WTC11 (cell line): ENCODE data around the gene UBE3C. TPM values are rescaled to one million over a fixed set of nuclear protein-coding genes. Genes with fewer than 3 reads are reported as not detected.

Source experiments
- ATAC-seq: fragments of 200-7000 bp; cut with Tn5 transposase; 2 replicates; pipeline ENCODE4 v1.10.0; 2021; ENCODE audit warnings: mild to moderate bottlenecking, moderate library complexity
- CTCF ChIA-PET: fragments of 300-600 bp; sonication (Branson Sonifier 250); formaldehyde crosslinking; loops from one replicate; lab custom pipeline; 2021; ENCODE audit warnings: antibody characterized with exemption; lab: Charles Lee
- POLR2A ChIA-PET: fragments of 350-600 bp; sonication (Branson Sonifier 250); formaldehyde crosslinking; loops from one replicate; lab custom pipeline; 2021; ENCODE audit warnings: antibody characterized with exemption; lab: Charles Lee
- DNase-seq: peaks from one replicate; pipeline ENCODE4 v3.0.0; 2021; ENCODE audit warnings: low spot score
- H3K27ac Mint-ChIP-seq: 2 replicates; pipeline ENCODE4 v1.8.0; 2021; ENCODE audit warnings: mixed read lengths
- H3K27me3 Mint-ChIP-seq: 2 replicates; pipeline ENCODE4 v1.8.0; 2021; ENCODE audit warnings: low read depth, mild to moderate bottlenecking, moderate library complexity, mixed read lengths
- H3K36me3 Mint-ChIP-seq: 2 replicates; pipeline ENCODE4 v1.8.0; 2021; ENCODE audit warnings: mixed read lengths
- H3K4me1 Mint-ChIP-seq: 2 replicates; pipeline ENCODE4 v1.8.0; 2022; ENCODE audit warnings: mixed read lengths
- H3K4me3 Mint-ChIP-seq: 2 replicates; pipeline ENCODE4 v1.8.0; 2021; ENCODE audit warnings: mild to moderate bottlenecking, moderate library complexity, mixed read lengths
- H3K9me3 Mint-ChIP-seq: 2 replicates; pipeline ENCODE4 v1.8.0; 2021; ENCODE audit warnings: mixed read lengths
- ATF3 ChIP-seq: sonication (generic); formaldehyde crosslinking; conservative IDR thresholded peaks from 2 replicates; pipeline ENCODE4 v1.8.1; 2022; ENCODE audit warnings: mild to moderate bottlenecking, missing genetic modification reagents
- CBFB ChIP-seq: sonication (generic); formaldehyde crosslinking; IDR thresholded peaks from 2 replicates; pipeline ENCODE4 v1.8.1; 2022; ENCODE audit warnings: mild to moderate bottlenecking, low read depth, missing genetic modification reagents
- CREB1 ChIP-seq: sonication (generic); formaldehyde crosslinking; IDR thresholded peaks from 2 replicates; pipeline ENCODE4 v1.8.0; 2023; ENCODE audit warnings: mild to moderate bottlenecking, missing genetic modification reagents
- CTCF ChIP-seq: fragments of 200-600 bp; IDR thresholded peaks from 2 replicates; pipeline ENCODE4 v1.8.0; 2022; ENCODE audit warnings: antibody characterized with exemption
- FOXP4 ChIP-seq: sonication (generic); formaldehyde crosslinking; IDR thresholded peaks from 2 replicates; pipeline ENCODE4 v1.8.0; 2022; ENCODE audit warnings: mild to moderate bottlenecking, missing genetic modification reagents
- GTF2I ChIP-seq: fragments of 250-450 bp; sonication (Bioruptor Pico); conservative IDR thresholded peaks from 2 replicates; pipeline ENCODE4 v1.4.0; 2021; ENCODE audit warnings: mild to moderate bottlenecking
- HMGA2 ChIP-seq: fragments of 250-450 bp; sonication (Bioruptor Pico); IDR thresholded peaks from 2 replicates; pipeline ENCODE4 v1.4.0; 2021; ENCODE audit warnings: mild to moderate bottlenecking, moderate library complexity
- OVOL2 ChIP-seq: fragments of 250-450 bp; sonication (Bioruptor Pico); IDR thresholded peaks from 2 replicates; pipeline ENCODE4 v1.9.0; 2021; ENCODE audit warnings: mild to moderate bottlenecking, borderline replicate concordance
- SMAD3 ChIP-seq: sonication (generic); formaldehyde crosslinking; IDR thresholded peaks from 2 replicates; pipeline ENCODE4 v1.8.0; 2022; ENCODE audit warnings: missing genetic modification reagents, mild to moderate bottlenecking, borderline replicate concordance
- SMAD4 ChIP-seq: sonication (generic); formaldehyde crosslinking; IDR thresholded peaks from 2 replicates; pipeline ENCODE4 v1.8.0; 2022; ENCODE audit warnings: mild to moderate bottlenecking, missing genetic modification reagents
- ZMAT4 ChIP-seq: fragments of 250-450 bp; sonication (Bioruptor Pico); IDR thresholded peaks from 2 replicates; pipeline ENCODE4 v1.9.0; 2021; ENCODE audit warnings: mild to moderate bottlenecking
- ZNF138 ChIP-seq: sonication (generic); formaldehyde crosslinking; conservative IDR thresholded peaks from 2 replicates; pipeline ENCODE4 v1.8.1; 2022; ENCODE audit warnings: mild to moderate bottlenecking, moderate library complexity, missing genetic modification reagents
- ZNF396 ChIP-seq: fragments of 250-450 bp; sonication (Bioruptor Pico); IDR thresholded peaks from 2 replicates; pipeline ENCODE4 v1.8.0; 2021; ENCODE audit warnings: mild to moderate bottlenecking, moderate library complexity, borderline replicate concordance
- total RNA-seq: library from RNA; stranded (reverse); gene quantifications from 3 replicates; pipeline ENCODE4 v1.2.3, GENCODE V29; 2021
- TF ChIP-seq, protein P1 (sequence below): sonication (generic); formaldehyde crosslinking; IDR thresholded peaks from 2 replicates; pipeline ENCODE4 v1.8.0; 2022; ENCODE audit warnings: missing genetic modification reagents

The UBE3C gene
- total RNA-seq, 1 experiment from 2014 or later: 59.7 TPM

DNA sequence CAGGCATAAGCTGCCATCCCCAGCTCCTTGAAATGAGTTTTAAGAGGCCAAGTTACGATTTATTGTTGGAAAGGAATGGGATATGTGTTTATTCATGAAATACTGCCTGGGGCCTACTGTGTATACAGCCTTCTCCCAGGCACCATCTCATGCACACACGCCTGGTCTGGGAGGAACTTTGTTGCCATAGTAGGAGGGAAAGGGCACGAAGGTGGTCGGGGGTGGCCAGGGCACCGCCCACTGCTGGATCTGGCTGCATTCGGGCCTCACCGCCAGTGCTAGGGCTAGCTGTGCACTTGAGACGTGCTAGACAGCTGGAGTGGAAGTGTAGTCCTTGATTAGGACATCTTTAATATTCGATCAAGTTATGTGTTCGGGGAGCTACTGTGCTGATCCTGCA, 84.0 kb downstream of the UBE3C start:
- Mint-ChIP-seq H3K27me3 (no peaks in the 10 kb centered on the region), H3K9me3 (no peaks in the 10 kb centered on the region), H3K36me3 (peaks cover 48% of the 10 kb centered on the region), H3K4me1 (no peaks in the 10 kb centered on the region), H3K4me3 (no peak overlapping the region), H3K27ac (0 out of 2 replicates have a peak overlapping the region, but pooled peaks have one; percentile 51)
- DNase-seq: no peak
- no peak for ATAC-seq
- ChIA-PET CTCF (interaction anchor here (1.2 kb wide), 1 partner anchor 51 kb away, joined by 6 read pairs; no protein-coding TSS in a partner anchor), POLR2A (no interaction called here)
- TF ChIP-seq ZMAT4 (CRISPR knock-in tag) (no peak), CBFB (CRISPR knock-in tag) (no peak), SMAD3 (CRISPR knock-in tag) (no peak), OVOL2 (CRISPR knock-in tag) (no peak), ATF3 (CRISPR knock-in tag) (no peak), CREB1 (CRISPR knock-in tag) (no peak), HMGA2 (CRISPR knock-in tag) (no peak), GTF2I (CRISPR knock-in tag) (no peak), FOXP4 (CRISPR knock-in tag) (no peak), ZNF396 (no peak), SMAD4 (CRISPR knock-in tag) (no peak), CTCF (no peak)
- TF ChIP-seq, protein P1, sequence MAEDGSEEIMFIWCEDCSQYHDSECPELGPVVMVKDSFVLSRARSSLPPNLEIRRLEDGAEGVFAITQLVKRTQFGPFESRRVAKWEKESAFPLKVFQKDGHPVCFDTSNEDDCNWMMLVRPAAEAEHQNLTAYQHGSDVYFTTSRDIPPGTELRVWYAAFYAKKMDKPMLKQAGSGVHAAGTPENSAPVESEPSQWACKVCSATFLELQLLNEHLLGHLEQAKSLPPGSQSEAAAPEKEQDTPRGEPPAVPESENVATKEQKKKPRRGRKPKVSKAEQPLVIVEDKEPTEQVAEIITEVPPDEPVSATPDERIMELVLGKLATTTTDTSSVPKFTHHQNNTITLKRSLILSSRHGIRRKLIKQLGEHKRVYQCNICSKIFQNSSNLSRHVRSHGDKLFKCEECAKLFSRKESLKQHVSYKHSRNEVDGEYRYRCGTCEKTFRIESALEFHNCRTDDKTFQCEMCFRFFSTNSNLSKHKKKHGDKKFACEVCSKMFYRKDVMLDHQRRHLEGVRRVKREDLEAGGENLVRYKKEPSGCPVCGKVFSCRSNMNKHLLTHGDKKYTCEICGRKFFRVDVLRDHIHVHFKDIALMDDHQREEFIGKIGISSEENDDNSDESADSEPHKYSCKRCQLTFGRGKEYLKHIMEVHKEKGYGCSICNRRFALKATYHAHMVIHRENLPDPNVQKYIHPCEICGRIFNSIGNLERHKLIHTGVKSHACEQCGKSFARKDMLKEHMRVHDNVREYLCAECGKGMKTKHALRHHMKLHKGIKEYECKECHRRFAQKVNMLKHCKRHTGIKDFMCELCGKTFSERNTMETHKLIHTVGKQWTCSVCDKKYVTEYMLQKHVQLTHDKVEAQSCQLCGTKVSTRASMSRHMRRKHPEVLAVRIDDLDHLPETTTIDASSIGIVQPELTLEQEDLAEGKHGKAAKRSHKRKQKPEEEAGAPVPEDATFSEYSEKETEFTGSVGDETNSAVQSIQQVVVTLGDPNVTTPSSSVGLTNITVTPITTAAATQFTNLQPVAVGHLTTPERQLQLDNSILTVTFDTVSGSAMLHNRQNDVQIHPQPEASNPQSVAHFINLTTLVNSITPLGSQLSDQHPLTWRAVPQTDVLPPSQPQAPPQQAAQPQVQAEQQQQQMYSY (CRISPR knock-in tag): no peak

GRCh38 chr7:157224627-157225026, 85.9 kb downstream of the UBE3C start:
- no peak for TF ChIP-seq ZNF138
- no peak for TF ChIP-seq HMGA2 (CRISPR knock-in tag)
- no peak for TF ChIP-seq CREB1 (CRISPR knock-in tag)
- Mint-ChIP-seq H3K27me3 (no peaks in the 10 kb centered on the region), H3K36me3 (peaks cover 30% of the 10 kb centered on the region), H3K4me1 (no peaks in the 10 kb centered on the region), H3K4me3 (no peak overlapping the region), H3K27ac (0 out of 2 replicates have a peak overlapping the region, but pooled peaks have one; percentile 13), H3K9me3 (no peaks in the 10 kb centered on the region)
- no peak for ATAC-seq
- DNase-seq: no peak
- ChIA-PET POLR2A (no interaction called here), CTCF (interaction anchor here (0.6 to 2.3 kb wide), 2 partner anchors 13 to 76 kb away, joined by 3 to 9 read pairs; no protein-coding TSS in a partner anchor)
